WTC11 (cell line): ENCODE measurements around the gene SLC25A26. TPM values are rescaled to one million over a fixed set of nuclear protein-coding genes. Genes with fewer than 3 reads are reported as not detected.

Experiments
- ATAC-seq: fragments of 200-7000 bp; cut with Tn5 transposase; 2 replicates; pipeline ENCODE4 v1.10.0; 2021; ENCODE audit warnings: mild to moderate bottlenecking, moderate library complexity
- CTCF ChIA-PET: fragments of 300-600 bp; sonication (Branson Sonifier 250); formaldehyde crosslinking; loops from one replicate; lab custom pipeline; 2021; ENCODE audit warnings: antibody characterized with exemption; lab: Charles Lee
- POLR2A ChIA-PET: fragments of 350-600 bp; sonication (Branson Sonifier 250); formaldehyde crosslinking; loops from one replicate; lab custom pipeline; 2021; ENCODE audit warnings: antibody characterized with exemption; lab: Charles Lee
- DNase-seq: peaks from one replicate; pipeline ENCODE4 v3.0.0; 2021; ENCODE audit warnings: low spot score
- H3K27ac Mint-ChIP-seq: 2 replicates; pipeline ENCODE4 v1.8.0; 2021; ENCODE audit warnings: mixed read lengths
- H3K27me3 Mint-ChIP-seq: 2 replicates; pipeline ENCODE4 v1.8.0; 2021; ENCODE audit warnings: low read depth, mild to moderate bottlenecking, moderate library complexity, mixed read lengths
- H3K36me3 Mint-ChIP-seq: 2 replicates; pipeline ENCODE4 v1.8.0; 2021; ENCODE audit warnings: mixed read lengths
- H3K4me1 Mint-ChIP-seq: 2 replicates; pipeline ENCODE4 v1.8.0; 2022; ENCODE audit warnings: mixed read lengths
- H3K4me3 Mint-ChIP-seq: 2 replicates; pipeline ENCODE4 v1.8.0; 2021; ENCODE audit warnings: mild to moderate bottlenecking, moderate library complexity, mixed read lengths
- H3K9me3 Mint-ChIP-seq: 2 replicates; pipeline ENCODE4 v1.8.0; 2021; ENCODE audit warnings: mixed read lengths
- ELF4 ChIP-seq: sonication (generic); formaldehyde crosslinking; IDR thresholded peaks from 2 replicates; pipeline ENCODE4 v1.8.1; 2022; ENCODE audit warnings: low read depth, mild to moderate bottlenecking, moderate library complexity, missing genetic modification reagents
- EMX1 ChIP-seq: fragments of 250-450 bp; sonication (Bioruptor Pico); IDR thresholded peaks from 2 replicates; pipeline ENCODE4 v1.8.0; 2021; ENCODE audit warnings: mild to moderate bottlenecking
- HMGA2 ChIP-seq: fragments of 250-450 bp; sonication (Bioruptor Pico); IDR thresholded peaks from 2 replicates; pipeline ENCODE4 v1.4.0; 2021; ENCODE audit warnings: mild to moderate bottlenecking, moderate library complexity
- JAZF1 ChIP-seq: fragments of 250-450 bp; sonication (Bioruptor Pico); IDR thresholded peaks from 2 replicates; pipeline ENCODE4 v1.9.0; 2021; ENCODE audit warnings: moderate library complexity, mild to moderate bottlenecking, inconsistent platforms
- JUN ChIP-seq: sonication (generic); formaldehyde crosslinking; IDR thresholded peaks from 2 replicates; pipeline ENCODE4 v1.8.0; 2023; ENCODE audit warnings: mild to moderate bottlenecking, missing genetic modification reagents
- KAT7 ChIP-seq: sonication (generic); formaldehyde crosslinking; IDR thresholded peaks from 2 replicates; pipeline ENCODE4 v1.8.1; 2023; ENCODE audit warnings: missing genetic modification reagents, mild to moderate bottlenecking, borderline replicate concordance
- MXD4 ChIP-seq: fragments of 250-450 bp; sonication (Bioruptor Pico); IDR thresholded peaks from 2 replicates; pipeline ENCODE4 v1.8.0; 2021; ENCODE audit warnings: mild to moderate bottlenecking, moderate library complexity, borderline replicate concordance
- PRDM15 ChIP-seq: sonication (generic); formaldehyde crosslinking; IDR thresholded peaks from 2 replicates; pipeline ENCODE4 v1.8.0; 2022; ENCODE audit warnings: missing genetic modification reagents
- RELA ChIP-seq: sonication (generic); formaldehyde crosslinking; IDR thresholded peaks from 2 replicates; pipeline ENCODE4 v1.8.1; 2022; ENCODE audit warnings: missing genetic modification reagents, mild to moderate bottlenecking, borderline replicate concordance
- TEAD1 ChIP-seq: sonication (generic); formaldehyde crosslinking; IDR thresholded peaks from 2 replicates; pipeline ENCODE4 v1.8.0; 2022; ENCODE audit warnings: mild to moderate bottlenecking, missing genetic modification reagents
- ZNF396 ChIP-seq: fragments of 250-450 bp; sonication (Bioruptor Pico); IDR thresholded peaks from 2 replicates; pipeline ENCODE4 v1.8.0; 2021; ENCODE audit warnings: mild to moderate bottlenecking, moderate library complexity, borderline replicate concordance
- ZNF423 ChIP-seq: fragments of 250-450 bp; sonication (Bioruptor Pico); IDR thresholded peaks from 2 replicates; pipeline ENCODE4 v2.1.2; 2022; ENCODE audit warnings: mild to moderate bottlenecking, moderate library complexity
- total RNA-seq: library from RNA; stranded (reverse); gene quantifications from 3 replicates; pipeline ENCODE4 v1.2.3, GENCODE V29; 2021
- TF ChIP-seq, protein P1 (sequence below): sonication (generic); formaldehyde crosslinking; IDR thresholded peaks from 2 replicates; pipeline ENCODE4 v1.8.1; 2023; ENCODE audit warnings: mild to moderate bottlenecking, missing genetic modification reagents, borderline replicate concordance
- TF ChIP-seq, protein P2 (sequence below): fragments of 250-450 bp; sonication (Bioruptor Pico); IDR thresholded peaks from 2 replicates; pipeline ENCODE4 v1.9.0; 2021; ENCODE audit warnings: moderate library complexity, mild to moderate bottlenecking, inconsistent platforms, borderline replicate concordance
- TF ChIP-seq, protein P3 (sequence below): sonication (generic); formaldehyde crosslinking; IDR thresholded peaks from 2 replicates; pipeline ENCODE4 v1.8.1; 2023; ENCODE audit warnings: mild to moderate bottlenecking, moderate library complexity, missing genetic modification reagents
- TF ChIP-seq, protein P4 (sequence below): fragments of 200-600 bp; IDR thresholded peaks from 2 replicates; pipeline ENCODE4 v1.8.0; 2022; ENCODE audit warnings: antibody characterized with exemption
- TF ChIP-seq, protein P5 (sequence below): sonication (generic); formaldehyde crosslinking; IDR thresholded peaks from 2 replicates; pipeline ENCODE4 v1.8.1; 2022; ENCODE audit warnings: low read depth, mild to moderate bottlenecking, moderate library complexity, missing genetic modification reagents, borderline replicate concordance
- TF ChIP-seq, protein P6 (sequence below): sonication (generic); formaldehyde crosslinking; IDR thresholded peaks from 2 replicates; pipeline ENCODE4 v1.8.1; 2023; ENCODE audit warnings: mild to moderate bottlenecking, missing genetic modification reagents, moderate library complexity

Gene SLC25A26
- total RNA-seq, 1 experiment from 2014 or later: 29.1 TPM

DNA sequence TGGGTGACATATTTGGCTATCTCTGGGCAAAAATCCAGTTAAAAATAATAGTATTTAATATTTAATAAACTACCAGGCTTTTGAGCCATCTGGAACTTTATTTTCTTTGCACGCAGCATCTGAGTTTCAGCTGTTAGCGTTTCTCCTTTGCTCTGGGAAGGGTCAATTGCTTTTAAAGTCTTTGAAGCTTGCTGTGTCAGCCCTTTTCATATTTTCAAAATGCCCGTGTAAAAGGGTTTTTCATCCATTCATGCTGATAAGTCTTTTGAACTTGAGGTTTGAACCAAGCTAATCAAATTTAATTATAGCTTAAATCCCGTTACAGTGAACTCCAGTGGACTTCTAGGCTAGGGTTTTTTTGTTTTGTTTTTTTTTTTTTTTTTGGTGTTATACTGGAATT is 79.1 kb downstream of the SLC25A26 start (continued):
- TF ChIP-seq, protein P1, sequence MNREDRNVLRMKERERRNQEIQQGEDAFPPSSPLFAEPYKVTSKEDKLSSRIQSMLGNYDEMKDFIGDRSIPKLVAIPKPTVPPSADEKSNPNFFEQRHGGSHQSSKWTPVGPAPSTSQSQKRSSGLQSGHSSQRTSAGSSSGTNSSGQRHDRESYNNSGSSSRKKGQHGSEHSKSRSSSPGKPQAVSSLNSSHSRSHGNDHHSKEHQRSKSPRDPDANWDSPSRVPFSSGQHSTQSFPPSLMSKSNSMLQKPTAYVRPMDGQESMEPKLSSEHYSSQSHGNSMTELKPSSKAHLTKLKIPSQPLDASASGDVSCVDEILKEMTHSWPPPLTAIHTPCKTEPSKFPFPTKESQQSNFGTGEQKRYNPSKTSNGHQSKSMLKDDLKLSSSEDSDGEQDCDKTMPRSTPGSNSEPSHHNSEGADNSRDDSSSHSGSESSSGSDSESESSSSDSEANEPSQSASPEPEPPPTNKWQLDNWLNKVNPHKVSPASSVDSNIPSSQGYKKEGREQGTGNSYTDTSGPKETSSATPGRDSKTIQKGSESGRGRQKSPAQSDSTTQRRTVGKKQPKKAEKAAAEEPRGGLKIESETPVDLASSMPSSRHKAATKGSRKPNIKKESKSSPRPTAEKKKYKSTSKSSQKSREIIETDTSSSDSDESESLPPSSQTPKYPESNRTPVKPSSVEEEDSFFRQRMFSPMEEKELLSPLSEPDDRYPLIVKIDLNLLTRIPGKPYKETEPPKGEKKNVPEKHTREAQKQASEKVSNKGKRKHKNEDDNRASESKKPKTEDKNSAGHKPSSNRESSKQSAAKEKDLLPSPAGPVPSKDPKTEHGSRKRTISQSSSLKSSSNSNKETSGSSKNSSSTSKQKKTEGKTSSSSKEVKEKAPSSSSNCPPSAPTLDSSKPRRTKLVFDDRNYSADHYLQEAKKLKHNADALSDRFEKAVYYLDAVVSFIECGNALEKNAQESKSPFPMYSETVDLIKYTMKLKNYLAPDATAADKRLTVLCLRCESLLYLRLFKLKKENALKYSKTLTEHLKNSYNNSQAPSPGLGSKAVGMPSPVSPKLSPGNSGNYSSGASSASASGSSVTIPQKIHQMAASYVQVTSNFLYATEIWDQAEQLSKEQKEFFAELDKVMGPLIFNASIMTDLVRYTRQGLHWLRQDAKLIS (CRISPR knock-in tag): no peak
- TF ChIP-seq EMX1 (CRISPR knock-in tag) (no peak), PRDM15 (CRISPR knock-in tag) (no peak), ZNF423 (CRISPR knock-in tag) (no peak), HMGA2 (CRISPR knock-in tag) (no peak), JUN (no peak)
- TF ChIP-seq, protein P2, sequence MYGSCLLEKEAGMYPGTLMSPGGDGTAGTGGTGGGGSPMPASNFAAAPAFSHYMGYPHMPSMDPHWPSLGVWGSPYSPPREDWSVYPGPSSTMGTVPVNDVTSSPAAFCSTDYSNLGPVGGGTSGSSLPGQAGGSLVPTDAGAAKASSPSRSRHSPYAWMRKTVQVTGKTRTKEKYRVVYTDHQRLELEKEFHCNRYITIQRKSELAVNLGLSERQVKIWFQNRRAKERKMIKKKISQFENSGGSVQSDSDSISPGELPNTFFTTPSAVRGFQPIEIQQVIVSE: no peak
- TF ChIP-seq, protein P3, sequence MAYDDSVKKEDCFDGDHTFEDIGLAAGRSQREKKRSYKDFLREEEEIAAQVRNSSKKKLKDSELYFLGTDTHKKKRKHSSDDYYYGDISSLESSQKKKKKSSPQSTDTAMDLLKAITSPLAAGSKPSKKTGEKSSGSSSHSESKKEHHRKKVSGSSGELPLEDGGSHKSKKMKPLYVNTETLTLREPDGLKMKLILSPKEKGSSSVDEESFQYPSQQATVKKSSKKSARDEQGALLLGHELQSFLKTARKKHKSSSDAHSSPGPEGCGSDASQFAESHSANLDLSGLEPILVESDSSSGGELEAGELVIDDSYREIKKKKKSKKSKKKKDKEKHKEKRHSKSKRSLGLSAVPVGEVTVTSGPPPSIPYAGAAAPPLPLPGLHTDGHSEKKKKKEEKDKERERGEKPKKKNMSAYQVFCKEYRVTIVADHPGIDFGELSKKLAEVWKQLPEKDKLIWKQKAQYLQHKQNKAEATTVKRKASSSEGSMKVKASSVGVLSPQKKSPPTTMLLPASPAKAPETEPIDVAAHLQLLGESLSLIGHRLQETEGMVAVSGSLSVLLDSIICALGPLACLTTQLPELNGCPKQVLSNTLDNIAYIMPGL (CRISPR knock-in tag): no peak

DNA sequence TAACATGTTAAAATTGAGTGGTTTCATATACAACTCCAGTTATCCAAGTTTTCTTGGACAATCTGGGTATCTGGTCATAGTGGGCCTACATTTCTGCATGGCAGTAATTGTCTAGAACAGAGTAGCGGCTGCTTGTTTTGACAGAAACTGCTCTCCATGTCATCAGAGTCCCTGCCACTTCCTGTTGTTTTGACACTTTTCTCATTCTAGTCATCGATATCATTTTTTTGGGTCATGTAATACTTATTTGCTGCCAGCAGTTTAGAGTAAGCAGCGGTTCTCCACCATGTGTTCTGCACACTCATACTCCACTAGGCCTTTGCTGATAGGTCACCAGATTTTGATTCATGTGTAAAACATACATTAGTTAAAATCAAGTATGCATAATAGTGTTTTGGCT is 81.5 kb downstream of the SLC25A26 start:
- ATAC-seq: no peak
- CTCF ChIA-PET: interaction anchor here (0.6 kb wide), 1 partner anchor 9 kb away, joined by 3 read pairs; no protein-coding TSS in a partner anchor
- Mint-ChIP-seq H3K27me3 (no peaks in the 10 kb centered on the region), H3K4me3 (no peak overlapping the region), H3K9me3 (0 out of 2 replicates have a peak, but pooled peaks cover 3% of the 10 kb centered on the region), H3K4me1 (peaks cover 2% of the 10 kb centered on the region; the same call in 1 of the 2 replicates), H3K36me3 (no peaks in the 10 kb centered on the region), H3K27ac (no peak overlapping the region)
- no peak for DNase-seq
- POLR2A ChIA-PET: no interaction called here
- TF ChIP-seq RELA (CRISPR knock-in tag) (no peak), TEAD1 (CRISPR knock-in tag) (no peak), KAT7 (CRISPR knock-in tag) (no peak), ELF4 (CRISPR knock-in tag) (no peak), ZNF396 (no peak), MXD4 (CRISPR knock-in tag) (no peak), JAZF1 (CRISPR knock-in tag) (no peak), JUN (no peak)
- TF ChIP-seq, protein P4, sequence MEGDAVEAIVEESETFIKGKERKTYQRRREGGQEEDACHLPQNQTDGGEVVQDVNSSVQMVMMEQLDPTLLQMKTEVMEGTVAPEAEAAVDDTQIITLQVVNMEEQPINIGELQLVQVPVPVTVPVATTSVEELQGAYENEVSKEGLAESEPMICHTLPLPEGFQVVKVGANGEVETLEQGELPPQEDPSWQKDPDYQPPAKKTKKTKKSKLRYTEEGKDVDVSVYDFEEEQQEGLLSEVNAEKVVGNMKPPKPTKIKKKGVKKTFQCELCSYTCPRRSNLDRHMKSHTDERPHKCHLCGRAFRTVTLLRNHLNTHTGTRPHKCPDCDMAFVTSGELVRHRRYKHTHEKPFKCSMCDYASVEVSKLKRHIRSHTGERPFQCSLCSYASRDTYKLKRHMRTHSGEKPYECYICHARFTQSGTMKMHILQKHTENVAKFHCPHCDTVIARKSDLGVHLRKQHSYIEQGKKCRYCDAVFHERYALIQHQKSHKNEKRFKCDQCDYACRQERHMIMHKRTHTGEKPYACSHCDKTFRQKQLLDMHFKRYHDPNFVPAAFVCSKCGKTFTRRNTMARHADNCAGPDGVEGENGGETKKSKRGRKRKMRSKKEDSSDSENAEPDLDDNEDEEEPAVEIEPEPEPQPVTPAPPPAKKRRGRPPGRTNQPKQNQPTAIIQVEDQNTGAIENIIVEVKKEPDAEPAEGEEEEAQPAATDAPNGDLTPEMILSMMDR: no peak
- TF ChIP-seq, protein P5, sequence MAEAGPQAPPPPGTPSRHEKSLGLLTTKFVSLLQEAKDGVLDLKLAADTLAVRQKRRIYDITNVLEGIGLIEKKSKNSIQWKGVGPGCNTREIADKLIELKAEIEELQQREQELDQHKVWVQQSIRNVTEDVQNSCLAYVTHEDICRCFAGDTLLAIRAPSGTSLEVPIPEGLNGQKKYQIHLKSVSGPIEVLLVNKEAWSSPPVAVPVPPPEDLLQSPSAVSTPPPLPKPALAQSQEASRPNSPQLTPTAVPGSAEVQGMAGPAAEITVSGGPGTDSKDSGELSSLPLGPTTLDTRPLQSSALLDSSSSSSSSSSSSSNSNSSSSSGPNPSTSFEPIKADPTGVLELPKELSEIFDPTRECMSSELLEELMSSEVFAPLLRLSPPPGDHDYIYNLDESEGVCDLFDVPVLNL: no peak
- TF ChIP-seq, protein P6, sequence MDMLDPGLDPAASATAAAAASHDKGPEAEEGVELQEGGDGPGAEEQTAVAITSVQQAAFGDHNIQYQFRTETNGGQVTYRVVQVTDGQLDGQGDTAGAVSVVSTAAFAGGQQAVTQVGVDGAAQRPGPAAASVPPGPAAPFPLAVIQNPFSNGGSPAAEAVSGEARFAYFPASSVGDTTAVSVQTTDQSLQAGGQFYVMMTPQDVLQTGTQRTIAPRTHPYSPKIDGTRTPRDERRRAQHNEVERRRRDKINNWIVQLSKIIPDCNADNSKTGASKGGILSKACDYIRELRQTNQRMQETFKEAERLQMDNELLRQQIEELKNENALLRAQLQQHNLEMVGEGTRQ: no peak
- TF ChIP-seq, protein P1 (CRISPR knock-in tag): no peak
